Psoas muscle (tissue), 8 donors: ENCODE results near the gene CSPG4. TPM values are rescaled to one million over a fixed set of nuclear protein-coding genes. Genes with fewer than 3 reads are reported as not detected.

ENCODE experiments used
- ATAC-seq, 4 donors: fragments of 200-7000 bp; cut with Tn5 transposase; one replicate each; pipeline ENCODE4 v1.9.1; 2020; ENCODE audit warnings: moderate library complexity in 3 of 4, mild to moderate bottlenecking in 2 of 4
- DNase-seq, 2 donors: peaks; one replicate each; pipeline ENCODE4 v3.0.0-alpha.2; 2020
- H3K27ac ChIP-seq: fragments of 200-600 bp; one replicate; pipeline ENCODE4 v1.8.0; 2022
- H3K27me3 ChIP-seq, 3 donors: fragments of 200-600 bp in 1 of 3; one replicate each; pipeline versions ENCODE4 v1.6.1 to v1.8.0; 2013 to 2022; ENCODE audit warnings: low read length in 2 of 3, mild to moderate bottlenecking in 2 of 3, moderate library complexity in 1 of 3; ENCODE audit not compliant: insufficient read depth in 3 of 3
- H3K36me3 ChIP-seq, 2 donors: fragments of 200-600 bp in 1 of 2; one replicate each; pipeline versions ENCODE4 v1.6.1 to v1.8.0; 2013 to 2022; ENCODE audit warnings: low read depth in 1 of 2, mild to moderate bottlenecking in 1 of 2, moderate library complexity in 1 of 2; ENCODE audit not compliant: insufficient read depth in 1 of 2
- H3K4me1 ChIP-seq: fragments of 200-600 bp; one replicate; pipeline ENCODE4 v1.8.0; 2022
- H3K4me3 ChIP-seq: fragments of 200-600 bp; one replicate; pipeline ENCODE4 v1.8.0; 2022; ENCODE audit warnings: mild to moderate bottlenecking
- H3K9me3 ChIP-seq: fragments of 200-600 bp; one replicate; pipeline ENCODE4 v1.8.0; 2022
- WGBS, 3 donors: extraction: QIAGEN DNeasy Blood & Tissue Kit; methylation state at CpG; one replicate each; pipeline versions ENCODE4 v1.1.6 to v1.1.7; 2013; 5-methylcytosine and 5-hydroxymethylcytosine counted together
- intact Hi-C, 2 donors: fragments of 100-400 bp; cut with DNase I; formaldehyde crosslinking; loops; one replicate each; pipeline versions ENCODE4 v1.11.0 to v1.14.2; 2022
- polyA plus RNA-seq, 3 donors: library from polyadenylated mRNA; stranded (reverse); fragments of 200-250 nt; gene quantifications; one replicate each; pipeline ENCODE4 v1.2.3, GENCODE V29; 2013
- total RNA-seq, 4 donors: library from RNA; stranded (reverse); fragmentation: NEBNext Ultra II Directional in 2 of 4; extraction: Animal tissue kit (Norgen Biotek cat#: 25700) in 2 of 4; gene quantifications; one replicate each; pipeline versions ENCODE4 v1.2.1 to v1.2.4, GENCODE V29; 2021 to 2023
- TF ChIP-seq, protein P1 (sequence below): fragments of 200-600 bp; IDR thresholded peaks from one replicate; pipeline ENCODE4 v1.8.0; 2022; ENCODE audit warnings: antibody characterized with exemption
- donor health status: healthy with polysubstance abuse.
- donor health status: DM: no; HTN: no; CAD: no; lungs with moderate emphysema.
- donor health status: Bipolar disorder and iron deficiency.
- donor health status: healthy.
- donor health status: DM: yes; HTN: yes; CAD: no.
- donor health status: DM: no; HTN: no; CAD: no.
- donor health status: DM: no; HTN: no; CAD: no.
- donor health status: DM: yes; HTN: yes; CAD: no.

The CSPG4 gene
- total and polyA plus RNA-seq, 7 donors: 8.1 to 49.5 (median 15.9) TPM

DNA sequence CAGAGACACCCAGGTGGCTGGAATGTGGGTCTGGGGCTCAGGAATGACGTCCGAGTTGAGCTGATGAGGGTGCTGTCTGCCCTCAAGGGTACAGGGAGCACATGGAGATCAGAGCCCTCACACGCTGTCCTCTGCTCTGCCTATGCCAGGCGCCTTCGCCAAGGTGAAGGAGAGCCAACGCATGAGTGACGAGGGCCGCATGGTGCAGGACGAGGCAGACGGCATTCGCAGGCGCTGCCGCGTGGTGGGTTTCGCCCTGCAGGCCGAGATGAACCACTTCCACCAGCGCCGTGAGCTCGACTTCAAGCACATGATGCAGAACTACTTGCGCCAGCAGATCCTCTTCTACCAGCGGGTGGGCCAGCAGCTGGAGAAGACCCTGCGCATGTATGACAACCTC, 55.8 kb downstream of the CSPG4 start:
- no peaks in the 10 kb centered on the region for H3K9me3 ChIP-seq
- peaks cover 5% of the 10 kb centered on the region for H3K4me1 ChIP-seq
- ATAC-seq: no peak
- no peak overlapping the region for H3K27ac ChIP-seq
- TF ChIP-seq, protein P1, sequence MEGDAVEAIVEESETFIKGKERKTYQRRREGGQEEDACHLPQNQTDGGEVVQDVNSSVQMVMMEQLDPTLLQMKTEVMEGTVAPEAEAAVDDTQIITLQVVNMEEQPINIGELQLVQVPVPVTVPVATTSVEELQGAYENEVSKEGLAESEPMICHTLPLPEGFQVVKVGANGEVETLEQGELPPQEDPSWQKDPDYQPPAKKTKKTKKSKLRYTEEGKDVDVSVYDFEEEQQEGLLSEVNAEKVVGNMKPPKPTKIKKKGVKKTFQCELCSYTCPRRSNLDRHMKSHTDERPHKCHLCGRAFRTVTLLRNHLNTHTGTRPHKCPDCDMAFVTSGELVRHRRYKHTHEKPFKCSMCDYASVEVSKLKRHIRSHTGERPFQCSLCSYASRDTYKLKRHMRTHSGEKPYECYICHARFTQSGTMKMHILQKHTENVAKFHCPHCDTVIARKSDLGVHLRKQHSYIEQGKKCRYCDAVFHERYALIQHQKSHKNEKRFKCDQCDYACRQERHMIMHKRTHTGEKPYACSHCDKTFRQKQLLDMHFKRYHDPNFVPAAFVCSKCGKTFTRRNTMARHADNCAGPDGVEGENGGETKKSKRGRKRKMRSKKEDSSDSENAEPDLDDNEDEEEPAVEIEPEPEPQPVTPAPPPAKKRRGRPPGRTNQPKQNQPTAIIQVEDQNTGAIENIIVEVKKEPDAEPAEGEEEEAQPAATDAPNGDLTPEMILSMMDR: no peak
- WGBS, 3 donors: 92 to 96% (median 94%) methylated on average over 22 of the region's 22 CpGs
- no peak overlapping the region for H3K4me3 ChIP-seq
- H3K27me3 ChIP-seq: no peaks in the 10 kb centered on the region
- intact Hi-C loops: no loop called here
- peaks cover 0 to 13% of the 10 kb centered on the region in 2 donors for H3K36me3 ChIP-seq
- DNase-seq: peak in 1 of 2 donors; percentile 34

DNA sequence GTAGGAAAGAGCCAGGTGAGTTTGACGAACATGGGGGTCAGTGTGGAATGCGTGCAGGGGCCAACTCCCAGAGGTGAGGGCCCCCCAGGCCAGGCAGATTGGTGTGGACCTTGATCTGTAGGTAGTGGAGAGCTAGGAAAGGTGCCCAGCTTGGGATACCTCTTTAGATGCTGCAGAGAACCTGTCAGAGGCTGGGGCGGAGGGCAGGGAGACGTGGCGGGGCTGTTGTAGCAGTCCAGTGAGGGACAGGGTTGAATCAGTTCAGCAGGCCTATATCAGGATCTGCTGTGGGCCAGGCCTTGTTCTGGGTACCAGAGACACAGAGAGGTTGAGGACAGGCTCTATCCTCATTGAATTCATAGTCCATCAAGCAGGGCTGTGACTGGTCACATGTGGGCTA, 56.3 kb downstream of the CSPG4 start:
- Histone ChIP-seq H3K36me3 (peaks cover 0 to 13% of the 10 kb centered on the region in 2 donors), H3K27me3 (no peaks in the 10 kb centered on the region), H3K9me3 (no peaks in the 10 kb centered on the region), H3K4me3 (no peak overlapping the region), H3K4me1 (peaks cover 5% of the 10 kb centered on the region), H3K27ac (no peak overlapping the region)
- TF ChIP-seq, protein P1: no peak
- intact Hi-C loops: no loop called here
- ATAC-seq (no peak), DNase-seq (peak in 1 of 2 donors; percentile 29)
- WGBS, 3 donors: 94 to 97% (median 97%) methylated on average over 5 of the region's 5 CpGs

DNA sequence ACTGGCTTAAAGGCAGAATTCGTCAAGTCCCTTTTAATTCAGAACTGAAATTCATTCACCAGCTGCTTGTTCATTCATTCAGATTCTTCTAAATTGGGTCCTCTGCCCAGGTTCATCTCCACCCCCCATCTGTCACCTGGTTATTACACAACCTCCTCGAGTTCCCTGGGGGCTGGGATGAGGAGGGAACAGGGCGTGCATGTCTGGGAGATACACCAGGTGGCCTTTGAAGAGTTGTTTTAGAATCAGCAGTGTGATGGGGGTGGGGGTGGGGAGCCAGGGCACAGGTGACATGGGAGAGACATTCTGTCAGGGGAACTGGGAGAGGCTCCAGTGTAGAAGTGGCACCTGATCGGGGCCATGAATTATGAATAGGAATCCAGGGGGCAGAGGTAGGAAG, 56.7 kb downstream of the CSPG4 start:
- Histone ChIP-seq H3K27ac (no peak overlapping the region), H3K4me3 (no peak overlapping the region), H3K9me3 (no peaks in the 10 kb centered on the region), H3K36me3 (peaks cover 0 to 13% of the 10 kb centered on the region in 2 donors), H3K4me1 (peaks cover 5% of the 10 kb centered on the region), H3K27me3 (no peaks in the 10 kb centered on the region)
- TF ChIP-seq, protein P1: no peak
- 61 to 83% (median 66%) methylated on average over 4 of the region's 4 CpGs for WGBS, 3 donors
- peak in 1 of 2 donors; percentile 4 for DNase-seq
- ATAC-seq: no peak
- intact Hi-C loops: no loop called here

DNA sequence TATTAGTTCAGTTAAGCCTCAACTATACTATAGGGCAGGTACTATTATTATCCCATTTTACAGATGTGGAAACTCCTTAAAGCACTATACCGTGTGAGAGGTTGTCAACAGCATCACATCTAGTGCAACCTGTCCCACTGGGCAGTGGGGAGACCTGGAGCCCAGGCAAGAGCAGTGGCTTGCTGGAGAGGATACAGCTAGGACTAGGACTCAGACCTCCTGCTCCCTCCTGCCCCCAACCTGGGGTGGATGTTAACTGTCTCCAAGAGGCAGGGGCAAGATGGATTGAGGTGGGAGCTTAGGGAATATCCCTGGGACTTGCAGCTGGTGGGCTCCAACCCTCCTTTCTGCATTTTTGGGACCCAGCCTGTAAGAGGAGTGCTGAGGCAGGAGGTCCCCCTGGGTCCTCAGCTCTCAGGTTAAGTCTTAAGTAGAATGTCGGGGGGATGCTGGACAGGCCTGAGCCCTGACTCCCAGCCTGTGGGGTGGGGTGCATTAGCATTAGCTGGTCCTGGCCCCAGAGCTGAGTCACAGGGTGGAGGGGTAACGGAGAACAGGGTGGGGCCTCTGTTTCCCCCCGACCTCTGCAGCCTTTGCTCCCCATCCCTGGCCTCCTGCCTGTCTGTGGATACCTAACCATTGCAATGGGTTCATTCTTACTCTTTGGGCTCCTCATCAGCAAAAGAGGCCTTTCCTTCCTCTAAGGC, 58.3 kb downstream of the CSPG4 start:
- H3K36me3 ChIP-seq: peaks cover 0 to 13% of the 10 kb centered on the region in 2 donors
- DNase-seq (peak in 1 of 2 donors; percentile 13), ATAC-seq (no peak)
- H3K27me3 ChIP-seq: no peaks in the 10 kb centered on the region
- intact Hi-C loops: no loop called here
- no peak overlapping the region for H3K4me3 ChIP-seq
- H3K9me3 ChIP-seq: no peaks in the 10 kb centered on the region
- WGBS, 3 donors: 54 to 65% (median 63%) methylated on average over 4 of the region's 4 CpGs
- peaks cover 13% of the 10 kb centered on the region for H3K4me1 ChIP-seq
- H3K27ac ChIP-seq: no peak overlapping the region
- TF ChIP-seq, protein P1: no peak
